HG02623 (cell line): Measurements from ENCODE around the gene MAP2K7.
"Not testable (repeated sequence)": the region's sequence is repeated elsewhere in the genome, so short reads cannot be mapped to it uniquely, and the experiment has no call there.

Experiments used
- ATAC-seq: cut with Tn5 transposase; IDR thresholded peaks from one replicate; pipeline ENCODE4 v1.9.1; 2021; ENCODE audit warnings: moderate library complexity; ENCODE audit not compliant: unreplicated experiment

Gene MAP2K7

DNA sequence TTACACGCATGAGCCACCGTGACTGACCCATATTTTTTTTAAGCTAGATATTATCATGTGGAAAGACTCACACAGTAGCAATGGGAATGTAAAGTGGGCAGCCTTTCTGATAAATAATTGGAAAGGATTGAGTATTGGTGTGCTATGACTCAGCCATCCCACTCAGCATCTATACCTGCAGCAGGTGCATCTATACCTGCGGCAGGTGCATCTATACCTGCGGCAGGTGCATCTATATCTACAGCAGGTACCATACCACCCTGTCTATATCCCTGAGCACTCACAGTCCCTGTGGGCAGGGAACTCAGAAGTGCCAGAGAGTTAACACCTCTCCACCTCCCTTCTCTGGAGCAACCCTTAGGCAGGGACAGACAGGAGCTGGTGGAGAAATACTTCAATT, 20.6 kb upstream of the MAP2K7 start:
- no peak for ATAC-seq

GRCh38 chr19:7883796-7884570, 19.7 kb upstream of the MAP2K7 start:
- no peak for ATAC-seq

DNA sequence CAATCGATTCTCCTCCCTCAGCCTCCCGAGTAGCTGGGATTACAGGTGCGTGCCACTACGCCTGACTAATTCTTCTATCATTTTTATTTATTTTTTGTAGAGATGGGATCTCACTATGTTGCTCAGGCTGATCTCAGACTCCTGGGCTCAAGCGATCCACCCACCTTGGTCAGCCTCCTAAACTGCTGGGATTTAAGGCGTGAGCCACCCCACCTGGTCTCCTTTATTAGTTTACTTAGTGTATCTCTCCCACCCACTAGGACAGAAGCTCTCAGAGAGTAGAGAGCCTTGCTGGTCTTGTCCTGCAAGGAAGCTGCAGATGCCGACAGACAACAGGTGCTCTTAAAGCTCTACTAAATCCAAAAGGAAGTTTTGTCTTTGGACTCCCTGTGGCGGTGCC, 17.9 kb upstream of the MAP2K7 start:
- ATAC-seq, result no peak

DNA sequence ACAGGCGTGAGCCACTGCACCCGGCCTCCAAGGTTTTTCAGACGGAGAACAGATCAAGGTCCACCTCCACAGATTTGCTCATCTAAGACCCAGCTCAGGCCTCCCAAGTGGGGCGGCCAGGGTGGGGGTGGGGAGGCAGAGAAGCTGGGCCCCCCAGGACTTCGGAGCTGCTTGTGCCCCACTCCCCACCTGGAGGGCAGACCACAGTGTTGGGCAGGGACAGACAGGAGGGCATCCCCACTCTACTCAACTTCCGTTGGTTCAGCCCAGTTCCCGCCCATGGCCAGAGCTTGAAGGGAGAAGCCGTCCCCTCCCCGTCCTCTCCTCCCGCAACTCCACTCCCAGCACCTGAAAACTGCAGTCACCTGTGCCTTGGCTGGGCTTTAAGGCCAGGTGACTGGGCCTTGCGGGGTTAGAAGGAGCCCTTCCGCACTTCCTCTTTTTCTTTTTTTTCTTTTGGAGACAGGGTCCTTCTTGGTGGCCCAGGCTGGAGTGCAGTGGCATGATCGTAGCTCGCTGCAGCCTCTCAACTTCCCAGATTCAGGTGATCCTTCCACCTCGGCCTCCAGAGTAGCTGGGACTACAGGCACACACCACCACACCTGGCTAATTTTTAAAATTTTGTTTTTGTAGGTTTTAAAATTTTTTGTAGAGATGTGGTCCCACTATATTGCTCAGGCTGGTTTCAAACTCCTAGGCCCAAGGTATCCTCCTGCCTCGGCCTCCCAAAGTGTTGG, 16.1 kb upstream of the MAP2K7 start:
- ATAC-seq, result no peak

GRCh38 chr19:7888145-7888825, 15.4 kb upstream of the MAP2K7 start, which contains the start of gene LRRC8E:
TSS of gene LRRC8E (plus strand) at chr19:7888510. CDS start at chr19:7895604, 7,094 bp downstream.
- no peak for ATAC-seq

DNA sequence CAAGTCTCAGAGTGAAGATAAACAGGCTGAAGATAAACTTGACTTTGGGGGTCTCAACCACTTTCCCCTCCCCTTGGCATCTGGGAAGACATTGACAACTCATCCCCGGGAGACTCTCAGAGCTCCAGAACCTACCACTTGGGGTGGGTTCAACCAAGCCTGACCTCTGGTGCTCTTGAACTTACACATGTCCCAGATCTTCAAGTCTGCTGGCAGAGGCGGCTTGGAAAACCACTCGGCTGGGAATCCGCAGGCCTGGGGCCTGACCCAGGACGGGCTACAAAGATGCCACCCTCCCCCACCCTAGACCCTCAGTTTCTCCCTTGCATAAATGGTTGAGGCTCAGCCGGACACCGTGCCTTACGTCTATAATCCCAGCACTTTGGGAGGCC, 14.9 kb upstream of the MAP2K7 start:
- ATAC-seq, result no peak

- not testable (repeated sequence) for ATAC-seq
Observed at GRCh38 chr19:7893362-7894101, 10.1 kb upstream of the MAP2K7 start.

- ATAC-seq, result no peak
Observed at GRCh38 chr19:7894612-7895309, 8.9 kb upstream of the MAP2K7 start.

- ATAC-seq, result no peak
Observed at GRCh38 chr19:7895565-7895964, 8.1 kb upstream of the MAP2K7 start.

DNA sequence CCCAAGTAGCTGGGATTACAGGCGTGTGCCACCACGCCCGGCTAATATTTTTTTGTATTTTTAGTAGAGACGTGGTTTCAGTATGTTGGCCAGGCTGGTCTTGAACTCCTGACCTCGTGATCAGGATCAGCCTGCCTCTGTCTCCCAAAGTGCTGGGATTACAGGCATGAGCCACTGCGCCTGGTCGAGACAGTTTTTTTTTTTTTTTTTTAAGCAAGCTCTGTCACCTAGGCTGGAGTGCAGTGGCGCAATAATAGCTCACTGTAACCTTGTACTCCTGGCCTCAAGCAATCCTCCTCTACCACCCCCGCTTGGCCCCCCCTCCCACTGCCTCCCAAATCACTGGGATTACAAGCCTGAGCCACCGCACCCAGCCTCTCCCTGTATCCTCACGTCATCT, 6.4 kb upstream of the MAP2K7 start:
- ATAC-seq, result no peak

DNA sequence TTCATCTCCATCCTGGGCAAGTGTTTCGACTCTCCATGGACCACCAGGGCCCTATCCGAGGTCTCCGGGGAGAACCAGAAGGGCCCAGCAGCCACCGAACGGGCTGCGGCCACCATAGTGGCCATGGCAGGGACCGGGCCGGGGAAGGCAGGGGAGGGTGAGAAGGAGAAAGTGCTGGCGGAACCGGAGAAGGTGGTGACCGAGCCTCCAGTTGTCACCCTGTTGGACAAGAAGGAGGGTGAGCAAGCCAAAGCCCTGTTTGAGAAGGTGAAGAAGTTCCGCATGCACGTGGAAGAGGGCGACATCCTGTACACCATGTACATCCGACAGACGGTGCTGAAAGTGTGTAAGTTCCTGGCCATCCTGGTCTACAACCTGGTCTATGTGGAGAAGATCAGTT, 4.7 kb upstream of the MAP2K7 start:
- ATAC-seq, result no peak

GRCh38 chr19:7899751-7900378, 3.8 kb upstream of the MAP2K7 start:
- ATAC-seq, result no peak

DNA sequence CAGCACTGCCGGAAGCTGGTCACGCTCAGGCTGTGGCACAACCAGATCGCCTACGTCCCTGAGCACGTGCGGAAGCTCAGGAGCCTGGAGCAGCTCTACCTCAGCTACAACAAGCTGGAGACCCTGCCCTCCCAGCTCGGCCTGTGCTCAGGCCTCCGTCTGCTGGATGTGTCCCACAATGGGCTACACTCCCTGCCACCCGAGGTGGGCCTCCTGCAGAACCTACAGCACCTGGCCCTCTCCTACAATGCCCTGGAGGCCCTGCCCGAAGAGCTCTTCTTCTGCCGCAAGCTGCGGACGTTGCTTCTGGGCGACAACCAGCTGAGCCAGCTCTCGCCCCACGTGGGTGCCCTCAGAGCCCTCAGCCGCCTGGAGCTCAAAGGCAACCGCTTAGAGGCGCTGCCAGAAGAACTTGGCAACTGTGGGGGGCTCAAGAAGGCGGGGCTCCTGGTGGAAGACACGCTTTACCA, 3.2 kb upstream of the MAP2K7 start:
- no peak for ATAC-seq

- no peak for ATAC-seq
Observed at GRCh38 chr19:7900931-7901330, 2.7 kb upstream of the MAP2K7 start.

GRCh38 chr19:7901337-7901736, 2.3 kb upstream of the MAP2K7 start:
- ATAC-seq, result no peak

GRCh38 chr19:7902796-7903243, 857 bp upstream of the MAP2K7 start:
- no peak for ATAC-seq

DNA sequence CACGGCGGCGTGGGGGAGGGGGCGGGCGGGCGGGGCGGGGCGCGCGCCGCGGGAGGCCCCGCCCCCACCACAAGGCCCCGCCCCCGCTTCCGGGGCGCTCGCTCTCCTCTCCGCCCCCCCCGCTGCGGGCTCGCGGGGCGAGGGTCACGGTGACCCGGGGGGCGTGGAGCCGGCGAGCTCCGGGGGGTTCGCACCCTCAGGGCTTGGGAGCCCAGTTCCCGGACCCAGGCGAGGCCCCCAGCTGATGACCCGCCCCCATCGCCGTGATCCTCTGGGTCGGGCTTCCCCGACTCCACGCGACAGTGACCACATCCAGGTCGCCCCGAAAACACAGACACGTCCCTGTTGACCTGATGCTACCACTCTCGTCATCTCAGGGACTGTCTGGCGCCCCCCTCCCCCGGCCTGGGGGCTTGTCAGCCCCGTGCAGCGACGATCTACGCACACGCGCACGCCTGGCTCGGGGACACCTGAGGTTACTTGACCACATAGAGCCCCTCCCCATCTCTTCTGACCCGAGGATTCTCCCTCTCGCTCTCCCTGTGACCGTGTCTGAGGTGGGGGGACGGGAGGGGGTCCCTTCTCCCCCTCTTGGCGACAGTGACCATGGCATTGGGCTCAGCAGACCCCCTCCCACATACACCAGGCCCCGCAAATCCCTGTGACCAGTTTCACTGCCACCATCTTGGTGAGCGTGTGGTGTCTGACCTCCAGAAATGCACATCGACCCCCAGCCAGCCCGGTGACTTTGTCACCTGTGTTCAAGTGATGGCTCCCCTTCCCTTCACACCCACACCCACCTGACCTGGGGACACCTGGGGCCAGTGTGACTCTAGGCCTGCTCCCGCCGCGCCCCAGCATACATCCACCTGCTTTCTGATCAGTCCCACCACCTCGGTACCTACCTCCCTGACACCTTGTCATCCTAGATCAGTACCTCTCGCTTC, 670 bp downstream of the MAP2K7 start:
- peak; percentile 22 for ATAC-seq

GRCh38 chr19:7905268-7905667, 1.6 kb downstream of the MAP2K7 start:
- ATAC-seq, result no peak

DNA sequence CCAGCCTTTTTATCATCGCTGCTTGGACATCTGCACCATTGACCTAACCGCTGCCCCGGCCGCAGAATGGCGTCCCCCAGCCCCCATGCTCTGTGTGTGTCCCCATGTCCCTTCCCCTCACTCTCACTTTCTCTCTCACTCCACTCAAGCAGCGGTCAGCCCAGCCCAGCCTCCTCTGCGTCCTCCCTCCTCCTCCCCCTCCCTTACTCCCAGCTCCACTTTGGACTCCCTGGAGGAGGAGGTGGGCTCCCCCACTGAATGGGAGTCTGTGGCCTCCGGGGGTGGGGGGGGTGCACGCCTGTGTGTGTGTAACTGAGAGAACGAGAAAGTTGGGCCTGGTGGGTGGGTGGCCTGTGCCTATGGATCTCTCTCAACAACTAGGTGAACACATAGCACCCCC, 2.2 kb downstream of the MAP2K7 start:
- ATAC-seq, result no peak
